ENCODE measurements around the gene TRMT2A. TPM values are rescaled to one million over a fixed set of nuclear protein-coding genes. Genes with fewer than 3 reads are reported as not detected.

The TRMT2A gene
- total RNA-seq, 4 donors from 2014 or later = 34.0 to 36.7 (median 35.0) TPM

- Histone ChIP-seq H3K36me3 (peaks cover 91 to 100% (median 99%) of the 10 kb centered on the region in 4 donors), H3K4me1 (peaks cover 0 to 7% (median 0%) of the 10 kb centered on the region in 4 donors), H3K9me3 (no peaks in the 10 kb centered on the region), H3K4me3 (no peak overlapping the region), H3K27me3 (no peaks in the 10 kb centered on the region), H3K27ac (replicated peaks in 1 of 4) (no peak overlapping the region)
- no peak for TF ChIP-seq CTCF (IDR thresholded peaks at IDR 0.05)
- TF ChIP-seq POLR2A (IDR thresholded peaks at IDR 0.05; ENCODE audit: low read depth) = no peak
- TF ChIP-seq POLR2AphosphoS5 (IDR thresholded peaks at IDR 0.05) = no peak
- TF ChIP-seq EP300 (IDR thresholded peaks at IDR 0.05) = no peak
- 86% methylated on average over 10 of the region's 13 CpGs for WGBS
- no peak for DNase-seq (ENCODE audit: extremely low spot score)
- intact Hi-C loops (cut with DNase I) = no loop called here
Measured at GRCh38 chr22:20093418-20094196, 23.4 kb downstream of the TRMT2A start.

GRCh38 chr22:20092477-20092854 lies 24.6 kb downstream of the TRMT2A start:
- Histone ChIP-seq H3K36me3 (peaks cover 91 to 100% (median 100%) of the 10 kb centered on the region in 4 donors), H3K27ac (replicated peaks in 1 of 4) (no peak overlapping the region), H3K27me3 (no peaks in the 10 kb centered on the region), H3K4me3 (no peak overlapping the region), H3K4me1 (peaks cover 0 to 7% (median 0%) of the 10 kb centered on the region in 4 donors), H3K9me3 (no peaks in the 10 kb centered on the region)
- TF ChIP-seq POLR2AphosphoS5 (IDR thresholded peaks at IDR 0.05) (no peak), EP300 (IDR thresholded peaks at IDR 0.05) (no peak), CTCF (IDR thresholded peaks at IDR 0.05) (no peak), POLR2A (IDR thresholded peaks at IDR 0.05; ENCODE audit: low read depth) (no peak)
- intact Hi-C loops (cut with DNase I) = no loop called here
- DNase-seq (ENCODE audit: extremely low spot score) = no peak
- WGBS = 92% methylated on average over 11 of the region's 11 CpGs

- H3K4me3 ChIP-seq = no peak overlapping the region
- WGBS = 92% methylated on average over 16 of the region's 16 CpGs
- no peaks in the 10 kb centered on the region for H3K27me3 ChIP-seq
- peaks cover 94 to 100% (median 100%) of the 10 kb centered on the region in 4 donors for H3K36me3 ChIP-seq
- TF ChIP-seq EP300 (IDR thresholded peaks at IDR 0.05) (no peak), POLR2A (IDR thresholded peaks at IDR 0.05; ENCODE audit: low read depth) (no peak), CTCF (IDR thresholded peaks at IDR 0.05) (no peak), POLR2AphosphoS5 (IDR thresholded peaks at IDR 0.05) (no peak)
- intact Hi-C loops (cut with DNase I) = no loop called here
- no peak for DNase-seq (ENCODE audit: extremely low spot score)
- H3K4me1 ChIP-seq = peaks cover 0 to 7% (median 0%) of the 10 kb centered on the region in 4 donors
- H3K27ac ChIP-seq (replicated peaks in 1 of 4) = no peak overlapping the region
- no peaks in the 10 kb centered on the region for H3K9me3 ChIP-seq
Measured at GRCh38 chr22:20091690-20092476, 25.1 kb downstream of the TRMT2A start.

GRCh38 chr22:20090730-20091240 lies 26.2 kb downstream of the TRMT2A start:
- DNase-seq (ENCODE audit: extremely low spot score) = no peak
- Histone ChIP-seq H3K27me3 (no peaks in the 10 kb centered on the region), H3K36me3 (peaks cover 98 to 100% (median 100%) of the 10 kb centered on the region in 4 donors), H3K9me3 (no peaks in the 10 kb centered on the region), H3K4me3 (no peak overlapping the region), H3K27ac (replicated peaks in 1 of 4) (no peak overlapping the region), H3K4me1 (peaks cover 0 to 7% (median under 1%) of the 10 kb centered on the region in 4 donors)
- 88% methylated on average over 9 of the region's 9 CpGs for WGBS
- intact Hi-C loops (cut with DNase I) = no loop called here
- TF ChIP-seq POLR2A (IDR thresholded peaks at IDR 0.05; ENCODE audit: low read depth) (no peak), CTCF (IDR thresholded peaks at IDR 0.05) (no peak), POLR2AphosphoS5 (IDR thresholded peaks at IDR 0.05) (no peak), EP300 (IDR thresholded peaks at IDR 0.05) (no peak)

All from esophagus muscularis mucosa (tissue), 4 donors.